SKM-1 treated with dmso at 0.1 percent for 144 hours (cell line): ENCODE data around the gene CDS2.

ENCODE experiments used
- DNase-seq: peaks from one replicate; lab custom pipeline; 2025; ENCODE audit not compliant: unreplicated experiment; lab: John Stamatoyannopoulos, UW

CDS2 gene

DNA sequence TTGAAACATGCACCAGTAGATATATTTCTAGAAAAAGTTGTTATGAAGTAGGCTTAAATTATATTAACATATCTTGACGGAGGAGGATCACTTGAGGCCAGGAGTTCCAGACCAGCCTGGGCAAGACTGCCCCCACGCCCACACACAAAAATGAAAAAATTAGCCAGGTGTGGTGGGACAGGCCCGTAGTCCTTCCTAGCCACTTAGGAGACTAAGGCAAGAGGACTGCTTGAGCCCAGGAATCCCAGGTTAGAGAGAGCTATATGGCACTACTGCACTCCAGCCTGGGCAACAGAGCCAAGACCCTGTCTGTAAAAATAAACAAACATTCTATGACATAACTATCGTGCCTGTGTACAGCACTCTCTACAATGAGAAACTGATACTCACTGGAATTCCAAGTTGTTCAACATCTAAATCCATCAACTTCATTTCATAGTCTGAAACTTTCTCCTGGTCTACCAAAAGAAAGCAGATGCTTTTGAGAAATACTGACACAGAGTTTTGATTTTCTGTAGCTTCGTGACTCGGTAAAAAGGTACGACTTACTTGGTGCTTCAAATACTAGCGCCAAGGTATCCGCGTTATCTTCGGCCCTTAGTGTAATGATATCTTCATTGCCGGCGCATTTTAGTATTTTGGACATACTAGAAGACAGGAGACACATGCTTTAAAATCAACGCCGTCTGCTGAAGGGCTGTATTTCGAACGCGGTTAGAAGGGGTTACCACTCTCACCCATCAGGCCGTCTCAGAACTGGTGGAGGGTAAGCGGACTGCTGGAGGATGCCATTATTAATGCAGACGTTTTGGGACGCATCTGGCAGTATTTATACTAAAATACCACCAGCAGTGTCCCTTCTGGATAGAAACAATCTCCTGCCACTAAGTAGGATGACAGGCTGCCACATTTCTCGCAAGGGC, 8.3 kb upstream of the CDS2 start:
- DNase-seq: no peak

DNA sequence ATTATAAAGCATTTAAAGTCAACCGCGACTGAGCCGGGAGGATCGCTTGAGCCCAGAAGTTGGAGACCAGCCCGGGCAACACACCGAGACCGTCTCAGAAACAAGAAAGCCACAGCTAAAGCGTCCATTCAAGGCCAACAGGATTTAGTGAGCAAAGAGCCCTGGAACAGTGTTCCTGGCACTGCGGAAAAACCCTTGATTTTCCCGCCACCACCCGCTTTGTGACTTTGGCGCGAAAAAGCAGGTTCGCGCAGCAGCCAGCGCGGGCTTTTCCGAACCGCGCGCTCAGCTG, 7.7 kb upstream of the CDS2 start:
- no peak for DNase-seq

DNA sequence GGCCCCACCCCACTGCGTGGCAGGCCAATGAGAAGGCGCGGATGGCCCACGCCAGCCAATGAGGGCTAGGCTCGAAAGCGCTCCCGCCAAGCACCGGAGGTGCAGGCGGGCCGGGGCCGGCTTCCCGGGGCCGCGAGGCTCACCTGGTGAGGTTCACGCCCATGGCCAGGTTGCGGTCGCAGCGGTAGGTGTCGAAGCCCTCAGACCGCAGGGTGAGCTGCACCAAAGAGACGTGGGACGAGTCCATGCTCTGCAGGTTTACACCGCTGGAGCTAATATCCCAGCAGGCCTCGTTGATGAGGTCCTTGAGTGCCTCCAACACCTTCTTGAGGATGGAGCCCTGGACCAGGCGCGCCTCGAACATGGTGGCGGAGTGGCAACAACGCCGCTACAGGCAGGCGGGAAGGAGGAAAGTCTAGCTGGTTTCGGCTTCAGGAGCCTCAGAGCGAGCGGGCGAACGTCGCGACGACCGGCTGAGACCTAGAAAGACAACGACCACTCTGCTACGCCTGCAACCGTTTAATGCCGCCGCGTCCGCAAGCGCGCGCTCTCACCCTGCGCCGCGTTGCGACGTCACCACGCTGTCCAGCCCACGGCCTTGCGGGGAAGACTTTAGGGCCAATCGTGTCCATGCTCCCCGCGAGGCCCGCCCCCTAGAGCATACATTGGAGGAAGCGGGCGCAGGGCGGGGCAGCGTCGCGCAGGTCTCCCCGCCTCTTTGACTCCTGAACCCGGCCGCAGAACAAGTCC, 7.2 kb upstream of the CDS2 start, which contains the start of gene PCNA:
TSS of gene PCNA (minus strand) at position 524 of the 750 bp plus-strand sequence. CDS start at position 364, 160 bp downstream.
- peak; percentile 87 for DNase-seq

DNA sequence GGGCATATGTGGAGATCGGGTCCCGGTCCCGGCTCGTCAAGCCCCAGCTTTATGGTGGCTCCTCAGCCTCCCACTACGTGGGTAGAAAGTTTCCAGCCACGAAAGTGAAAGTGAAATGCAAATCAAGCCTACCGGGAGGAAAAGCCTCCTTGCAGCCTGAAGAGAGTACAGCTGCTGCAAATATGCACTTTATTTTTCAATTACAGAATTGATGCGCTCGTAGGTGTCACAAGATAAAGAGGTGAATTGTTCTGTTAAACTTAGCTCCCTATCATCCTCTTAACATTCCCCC, 6.7 kb upstream of the CDS2 start:
- DNase-seq: no peak

DNA sequence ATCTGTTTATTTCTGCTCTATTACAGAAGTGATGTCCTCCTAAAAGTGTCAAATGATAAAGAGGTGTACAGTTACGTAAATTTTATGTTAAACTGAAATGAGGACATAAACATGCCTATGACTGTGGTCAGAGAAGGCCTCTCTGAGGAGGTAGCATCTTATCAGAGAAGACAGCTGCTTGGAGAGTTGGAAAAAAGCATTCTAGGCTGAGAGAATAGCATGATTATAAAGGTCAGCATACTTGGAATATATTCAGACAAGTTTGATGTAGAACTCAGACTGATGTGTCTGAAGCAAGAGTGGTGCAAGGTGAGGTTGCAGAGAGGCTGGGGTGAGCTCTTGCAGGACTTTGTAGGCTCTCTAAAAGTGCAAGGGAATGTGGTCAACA, 3.9 kb upstream of the CDS2 start:
- DNase-seq: no peak

DNA sequence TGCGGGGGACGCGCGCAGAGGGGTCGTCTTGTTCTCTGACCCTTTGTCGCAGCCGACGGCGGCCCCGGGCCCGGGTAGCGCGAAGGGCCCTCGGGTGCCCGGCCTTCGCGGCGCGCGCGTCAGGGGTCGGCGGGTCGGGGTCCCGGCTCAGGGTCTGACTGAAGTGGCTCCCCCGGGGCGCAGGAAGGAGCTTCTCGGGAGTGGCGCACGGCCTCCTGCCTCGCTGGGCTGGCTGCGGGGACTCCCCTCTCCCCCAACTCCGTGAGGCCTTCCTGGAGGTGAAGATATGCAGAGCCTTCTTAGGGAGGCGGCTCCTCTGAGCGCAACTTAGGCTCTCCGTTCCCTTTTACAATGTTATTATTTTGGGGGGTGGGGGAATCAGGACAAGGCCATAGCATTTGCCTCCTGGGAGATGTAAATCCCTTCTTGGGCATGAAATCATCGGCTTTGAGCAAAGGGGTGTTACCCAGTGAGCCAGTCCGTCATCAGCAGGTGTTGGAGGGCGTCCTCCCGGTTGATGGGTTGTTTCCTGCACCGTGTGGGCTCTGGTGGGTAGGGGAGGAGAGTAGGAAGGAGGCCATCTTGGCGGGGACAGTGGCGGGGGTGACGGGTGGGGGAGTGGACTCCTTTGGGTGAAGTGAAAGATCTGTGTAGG, 523 bp downstream of the CDS2 start:
- no peak for DNase-seq

DNA sequence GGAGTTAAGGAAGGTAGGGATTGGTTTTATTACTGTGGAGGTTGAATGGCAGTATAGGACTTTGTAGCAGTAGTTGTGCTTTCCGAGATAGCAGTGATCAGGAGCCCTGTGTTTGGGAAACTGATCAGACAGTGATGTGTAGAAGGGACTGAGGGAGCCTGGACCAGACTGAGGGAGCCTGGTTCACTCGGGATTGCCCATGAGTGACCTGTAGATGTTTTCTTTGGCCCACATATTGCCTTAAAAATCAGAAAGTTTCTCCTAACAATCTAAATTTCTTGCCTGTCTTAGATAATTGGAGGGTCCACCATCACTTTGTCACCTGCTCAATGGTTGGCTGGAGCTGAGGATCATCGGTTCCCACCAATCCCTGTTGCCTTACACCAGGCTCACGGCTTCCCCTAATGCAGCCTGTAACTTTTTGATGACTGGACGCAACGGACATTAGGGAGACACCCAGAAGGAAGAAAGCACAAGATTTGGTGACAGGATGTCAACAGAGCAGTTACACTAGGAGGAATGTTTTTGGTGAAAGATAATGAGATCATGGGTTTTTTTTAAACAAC, 1.1 kb downstream of the CDS2 start:
- no peak for DNase-seq

DNA sequence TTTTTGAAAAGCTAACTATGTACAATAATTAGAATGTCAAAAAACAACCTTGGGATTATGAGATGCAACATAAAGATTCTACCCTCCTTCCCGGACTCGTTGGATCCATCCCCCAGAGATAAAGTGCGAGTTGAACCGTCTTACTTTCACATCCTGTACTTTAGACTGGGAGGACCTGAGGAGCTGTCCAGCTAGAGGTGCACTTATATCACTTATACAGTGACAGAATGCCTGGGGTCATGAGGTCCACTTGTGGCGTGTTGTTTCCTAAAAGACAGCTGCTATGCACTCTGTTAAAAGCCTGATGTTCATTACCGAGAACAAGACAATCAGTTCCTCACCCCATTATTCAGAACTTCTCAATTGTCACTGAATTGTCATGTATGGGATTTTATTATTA, 2.1 kb downstream of the CDS2 start:
- DNase-seq: no peak

DNA sequence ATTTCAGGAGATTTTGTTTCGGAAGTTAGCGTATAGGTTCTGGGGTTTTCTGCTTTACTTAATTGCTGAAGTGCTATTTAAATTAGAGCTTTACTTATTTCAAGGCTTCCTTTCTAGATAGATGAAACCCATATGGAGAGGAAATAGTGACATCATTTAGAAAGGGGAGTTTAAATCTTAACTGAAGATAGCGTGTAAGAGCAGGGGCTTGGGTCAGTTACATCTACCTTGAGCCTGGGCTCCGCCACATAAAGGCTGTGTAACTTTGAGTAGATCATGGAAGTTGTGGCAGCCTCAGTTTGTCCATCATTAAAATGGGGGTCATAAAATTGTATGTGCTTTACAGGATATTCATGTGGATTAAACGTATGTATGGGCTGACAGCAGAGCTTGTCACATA, 4.7 kb downstream of the CDS2 start:
- no peak for DNase-seq

DNA sequence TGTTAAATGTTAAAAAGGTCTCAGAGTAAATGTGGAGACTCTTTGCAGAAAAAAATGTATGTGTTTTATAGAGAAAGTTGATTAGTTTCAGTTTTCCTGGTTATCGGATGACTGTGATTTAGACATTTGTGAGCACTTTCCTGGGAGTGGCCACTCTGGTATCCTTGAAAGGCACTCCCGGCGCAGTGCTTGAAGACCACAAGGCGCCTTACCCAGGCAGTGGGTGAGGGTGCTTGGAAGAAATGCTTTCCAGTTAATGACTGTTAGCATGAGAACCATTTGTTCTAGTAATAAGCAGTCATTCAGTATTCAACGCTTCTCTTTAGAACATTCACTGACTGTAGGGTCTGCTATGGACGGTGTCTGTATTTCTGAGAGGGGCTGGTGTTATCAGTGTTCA, 7.2 kb downstream of the CDS2 start:
- no peak for DNase-seq

DNA sequence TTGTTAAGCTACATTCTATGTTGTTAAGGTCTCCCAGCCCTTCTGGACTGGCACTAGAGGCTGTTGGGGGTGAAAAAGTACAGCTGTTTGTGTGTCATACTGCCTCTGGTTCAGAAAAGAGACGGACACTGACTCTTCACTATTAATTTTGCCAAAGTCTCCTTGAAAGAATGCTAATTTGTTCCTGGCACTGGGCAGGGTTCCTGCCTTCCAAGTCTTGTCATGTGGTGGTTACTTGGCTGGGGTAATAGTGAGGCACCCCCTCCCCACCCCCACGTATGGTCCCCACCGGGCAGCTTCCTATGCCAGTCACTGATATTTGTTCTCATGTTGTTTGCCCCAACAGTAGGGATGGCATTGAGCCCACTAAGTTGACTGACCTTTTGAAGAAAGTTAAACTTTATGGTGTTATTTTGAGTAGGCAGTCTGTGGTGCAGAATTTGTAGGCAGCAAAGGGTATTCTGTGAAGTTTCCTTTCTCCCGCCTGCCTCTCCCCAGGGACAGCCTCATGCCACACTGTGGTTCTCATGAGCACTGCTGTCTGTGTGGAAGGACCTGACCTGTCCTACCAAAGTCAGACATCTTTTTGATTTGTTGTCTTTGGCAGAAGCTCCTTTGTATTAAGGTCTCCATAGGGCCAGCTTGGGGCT, 8.7 kb downstream of the CDS2 start:
- no peak for DNase-seq

DNA sequence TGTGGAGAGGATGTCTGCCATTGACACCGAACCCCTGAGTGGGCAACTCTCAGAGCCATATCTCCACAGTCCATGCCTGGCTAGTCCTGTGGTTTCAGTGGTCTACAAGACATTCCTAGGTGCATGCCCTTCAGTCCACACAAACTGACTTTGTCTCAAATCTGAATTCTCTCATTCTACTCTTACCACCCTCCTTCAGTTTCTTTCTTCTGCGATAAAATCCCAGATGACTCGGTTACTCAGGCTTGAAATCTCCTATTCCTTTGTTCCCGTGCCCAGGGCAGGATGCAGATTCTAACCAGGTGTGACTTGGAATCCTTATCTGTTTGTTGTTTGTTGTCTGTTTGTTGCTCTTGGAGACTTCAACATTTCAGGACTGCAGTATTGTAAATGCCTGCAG, 9.3 kb downstream of the CDS2 start:
- DNase-seq: no peak

DNA sequence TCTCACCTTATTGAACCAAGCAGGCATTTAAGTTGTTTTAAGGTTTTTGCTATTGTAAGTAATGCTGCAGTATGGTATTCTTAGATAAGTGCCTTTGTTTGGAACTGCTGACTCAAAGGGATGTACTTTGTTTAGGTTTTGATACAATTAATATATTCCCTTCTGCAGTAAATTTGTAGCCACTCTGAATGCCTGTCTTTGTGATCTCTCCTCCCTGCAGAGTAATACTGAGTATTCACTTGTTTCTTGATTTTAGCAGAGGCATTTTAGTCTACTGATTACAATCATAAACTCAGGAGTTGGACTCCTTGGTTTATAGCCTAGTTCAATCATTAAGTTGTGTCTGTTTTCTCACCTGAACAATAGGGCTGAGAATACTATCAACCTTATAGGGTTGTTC, 13.4 kb downstream of the CDS2 start:
- no peak for DNase-seq

DNA sequence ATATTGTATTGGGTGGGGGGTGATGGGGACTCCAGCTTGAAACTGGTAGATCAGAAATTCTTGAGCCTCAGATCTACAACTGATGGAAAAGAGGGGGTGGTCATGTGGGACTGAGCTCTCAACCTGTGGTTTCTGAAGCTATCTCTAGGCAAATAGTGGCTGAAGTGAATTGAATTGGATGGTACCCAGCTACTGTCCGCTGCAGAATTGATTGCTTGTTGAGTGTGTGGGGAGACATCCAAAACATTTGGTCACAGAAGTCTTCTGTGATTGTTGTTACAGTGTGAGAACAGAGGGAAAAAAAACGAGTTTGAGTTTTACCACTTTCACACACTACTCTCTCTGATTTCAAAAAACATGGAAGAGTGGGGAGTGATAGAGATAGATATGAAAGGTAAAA, 14.8 kb downstream of the CDS2 start:
- no peak for DNase-seq

DNA sequence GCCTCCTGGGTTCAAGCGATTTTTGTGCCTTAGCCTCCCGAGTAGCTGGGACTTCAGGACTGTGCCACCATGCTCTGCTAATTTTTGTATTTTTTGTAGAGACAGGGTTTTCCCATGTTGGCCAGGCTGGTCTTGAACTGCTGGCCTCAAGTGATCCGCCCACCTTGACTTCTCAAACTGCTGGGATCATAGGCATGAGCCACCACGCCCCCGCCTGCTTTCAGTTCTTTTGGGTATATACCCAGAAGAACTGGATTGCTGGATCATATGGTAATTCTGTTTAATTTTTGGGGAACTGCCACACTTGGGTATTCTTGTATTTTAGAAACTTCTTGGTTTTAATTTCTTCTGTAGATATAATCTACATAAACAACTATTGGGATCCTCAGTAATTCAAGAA, 17.0 kb downstream of the CDS2 start:
- no peak for DNase-seq

DNA sequence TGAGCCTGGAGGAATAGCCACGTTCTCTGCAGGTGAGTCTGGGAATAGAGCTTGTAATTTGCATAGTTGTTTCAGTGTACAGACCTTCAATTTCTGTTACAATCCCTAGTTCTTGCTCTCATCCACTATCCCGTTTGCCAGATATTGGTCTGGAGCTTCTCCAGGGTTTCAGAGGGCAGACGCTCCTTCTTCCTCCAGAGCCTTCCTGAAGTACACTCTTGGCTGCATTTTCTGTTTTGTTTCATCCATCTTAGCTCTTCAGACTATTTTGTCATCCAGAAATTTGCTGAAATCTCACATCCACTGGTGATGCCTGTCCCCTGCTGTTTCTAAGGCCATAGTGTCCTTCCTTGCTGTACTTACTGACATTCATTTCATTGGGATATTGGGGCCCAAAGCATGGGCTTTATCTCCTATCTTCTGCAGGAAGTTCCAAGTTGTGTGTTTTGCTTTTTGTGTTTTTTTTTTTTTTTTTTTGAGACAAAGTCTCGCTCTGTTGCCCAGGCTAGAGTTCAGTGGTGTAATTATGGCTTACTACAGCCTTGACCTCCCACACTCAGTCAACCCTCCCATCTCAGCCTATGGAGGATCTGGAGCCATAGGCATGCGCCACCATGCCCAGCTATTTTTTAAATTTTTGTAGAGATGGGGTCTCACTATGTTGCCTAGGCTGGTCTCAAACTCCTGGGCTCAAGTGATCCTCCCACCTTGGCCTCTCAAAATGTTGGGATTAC, 18.7 kb downstream of the CDS2 start:
- DNase-seq: no peak

DNA sequence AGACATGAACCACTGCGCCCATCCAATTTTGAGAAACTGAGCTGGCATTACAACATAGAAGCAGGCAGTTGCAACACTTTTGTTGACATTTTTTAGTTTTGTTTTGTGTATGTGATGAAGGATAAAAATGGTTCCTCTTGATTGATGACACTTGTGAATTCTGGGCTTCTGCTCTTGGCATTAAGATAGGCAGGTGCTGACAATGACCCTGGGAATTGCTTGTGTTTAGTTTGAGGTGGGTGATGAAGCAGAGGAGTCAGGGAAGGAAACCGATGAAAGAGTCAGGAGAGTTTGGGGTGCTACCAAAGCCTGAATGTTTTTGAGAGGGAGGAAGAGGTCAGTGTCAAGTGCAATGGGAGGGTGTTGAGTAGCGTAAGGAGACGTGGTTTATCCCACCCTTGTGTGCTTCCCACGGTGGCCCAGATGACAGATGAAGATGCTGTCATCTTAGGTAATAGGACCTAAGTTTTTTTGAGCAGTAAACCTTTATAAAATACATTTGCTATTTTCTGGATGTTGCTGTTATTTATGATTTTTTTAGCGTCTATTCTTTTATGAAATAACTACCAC, 19.4 kb downstream of the CDS2 start:
- DNase-seq: no peak

DNA sequence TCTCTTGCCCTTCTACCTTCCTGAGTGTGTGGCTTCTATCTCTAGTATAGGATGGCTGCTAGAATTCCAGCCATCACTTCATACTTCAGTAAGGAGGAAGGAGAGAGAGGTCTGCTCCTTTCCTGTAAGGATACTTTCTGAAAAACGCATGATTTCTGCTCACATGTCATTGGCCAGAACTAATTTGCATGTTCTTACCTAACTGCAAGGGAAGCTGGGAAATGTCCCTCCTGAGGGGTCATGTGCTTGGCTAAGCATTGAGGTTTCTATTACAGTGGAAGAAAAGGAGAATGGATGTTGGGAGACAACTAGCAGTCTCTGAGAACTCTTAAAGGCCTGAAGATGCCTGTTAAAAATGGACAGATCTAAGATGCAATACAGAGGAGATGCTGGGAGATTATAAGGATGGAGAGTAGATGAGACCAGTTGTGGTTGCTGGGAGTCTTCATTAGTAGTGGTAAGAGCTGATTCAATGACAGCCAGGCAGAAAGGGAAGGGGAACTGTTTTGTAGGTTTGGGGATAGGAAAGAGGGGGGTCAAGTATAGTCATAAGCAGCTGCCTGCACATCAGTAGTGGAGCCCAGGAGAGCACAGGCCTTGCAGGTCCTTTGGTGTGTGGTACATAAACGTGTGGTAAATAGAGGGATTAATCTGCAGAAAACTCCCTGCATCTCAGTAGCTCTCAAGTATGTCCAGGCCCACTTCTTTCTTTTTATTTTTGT, 20.2 kb downstream of the CDS2 start:
- no peak for DNase-seq

DNA sequence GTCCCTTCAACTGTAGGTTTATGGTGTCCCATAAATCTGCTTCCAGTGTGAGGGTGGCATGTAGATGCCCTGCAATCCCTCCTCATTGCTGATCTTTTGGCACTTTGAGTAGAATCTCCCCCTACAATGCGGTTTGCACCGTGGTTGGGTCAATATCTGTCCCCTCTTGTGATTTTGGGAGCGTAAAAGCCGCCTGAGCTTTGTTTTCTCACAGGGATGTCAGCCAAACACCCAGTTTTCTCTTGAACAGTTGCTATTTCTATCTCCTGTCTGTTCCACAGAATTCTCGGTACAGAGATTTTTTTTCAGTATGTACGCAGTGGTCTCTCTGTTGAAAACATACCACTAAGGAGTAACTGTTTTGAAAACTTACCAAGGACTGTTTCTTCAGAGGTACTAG, 21.8 kb downstream of the CDS2 start:
- DNase-seq: no peak

DNA sequence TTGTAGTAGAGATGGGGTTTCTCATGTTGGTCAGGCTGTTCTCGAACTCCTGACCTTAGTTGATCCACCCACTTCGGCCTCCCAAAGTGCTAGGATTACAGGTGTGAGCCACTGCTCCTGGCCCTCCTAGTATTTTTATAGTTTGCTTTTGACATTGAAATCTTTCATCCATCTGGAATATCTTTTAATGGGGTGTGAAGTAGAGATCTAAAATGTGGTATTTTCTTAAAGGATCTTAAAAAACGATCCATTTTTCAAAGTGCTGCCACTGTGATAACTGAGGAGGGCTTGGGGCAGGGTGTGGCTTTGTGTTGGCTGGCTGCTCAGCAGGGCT, 23.1 kb downstream of the CDS2 start:
- DNase-seq: no peak
